ENCODE results near the gene TMTC1.

The TMTC1 gene

DNA sequence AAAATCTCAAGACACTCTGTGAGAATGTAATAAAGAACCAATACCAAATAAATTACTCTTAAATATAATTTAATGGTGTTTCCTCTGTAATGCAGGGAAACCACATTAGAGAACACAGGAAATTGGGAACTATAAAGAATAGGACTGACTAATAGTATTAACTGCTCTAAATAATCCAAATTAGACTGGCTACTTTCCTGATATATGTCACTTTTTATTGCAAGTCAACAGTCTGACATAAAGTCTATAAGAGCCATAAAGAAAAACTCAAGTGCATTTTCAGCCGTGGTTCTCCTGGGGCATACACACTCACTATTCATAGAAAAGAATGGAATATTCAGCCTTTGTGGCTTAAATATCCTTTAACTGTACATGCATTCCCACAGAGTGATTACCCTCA lies 161.5 kb downstream of the TMTC1 start:
- no peak overlapping the region for H3K4me3 ChIP-seq (ENCODE audit: low read length in 2 of 2)
- H3K36me3 ChIP-seq (ENCODE audit: control insufficient read depth in 2 of 2, insufficient read depth in 2 of 2, low read length in 2 of 2) = no peaks in the 10 kb centered on the region
- no peaks in the 10 kb centered on the region for H3K9me3 ChIP-seq (ENCODE audit: control insufficient read depth in 2 of 2, low read length in 2 of 2)
- H3K9ac ChIP-seq (ENCODE audit: low read length in 2 of 2) = no peak overlapping the region
- H3K4me1 ChIP-seq (ENCODE audit: control insufficient read depth, insufficient read depth, low read length) = peaks cover 14% of the 10 kb centered on the region
- no peak overlapping the region for H3K27ac ChIP-seq (ENCODE audit: low read length)
- H3K27me3 ChIP-seq (ENCODE audit: control insufficient read depth in 1 of 2, insufficient read depth in 2 of 2, low read length in 2 of 2) = no peaks in the 10 kb centered on the region

- Histone ChIP-seq H3K9ac (ENCODE audit: low read length in 2 of 2) (no peak overlapping the region), H3K4me3 (ENCODE audit: low read length in 2 of 2) (no peak overlapping the region), H3K4me1 (ENCODE audit: control insufficient read depth, insufficient read depth, low read length) (peaks cover 7% of the 10 kb centered on the region), H3K36me3 (ENCODE audit: control insufficient read depth in 2 of 2, insufficient read depth in 2 of 2, low read length in 2 of 2) (no peaks in the 10 kb centered on the region), H3K27me3 (ENCODE audit: control insufficient read depth in 1 of 2, insufficient read depth in 2 of 2, low read length in 2 of 2) (no peaks in the 10 kb centered on the region), H3K9me3 (ENCODE audit: control insufficient read depth in 2 of 2, low read length in 2 of 2) (no peaks in the 10 kb centered on the region), H3K27ac (ENCODE audit: low read length) (no peak overlapping the region)
These were observed 163.7 kb downstream of the TMTC1 start for GRCh38 chr12:29620030-29620429.

GRCh38 chr12:29617407-29617803 lies 166.3 kb downstream of the TMTC1 start:
- Histone ChIP-seq H3K27me3 (ENCODE audit: control insufficient read depth in 1 of 2, insufficient read depth in 2 of 2, low read length in 2 of 2) (no peaks in the 10 kb centered on the region), H3K4me3 (ENCODE audit: low read length in 2 of 2) (no peak overlapping the region), H3K4me1 (ENCODE audit: control insufficient read depth, insufficient read depth, low read length) (no peaks in the 10 kb centered on the region), H3K36me3 (ENCODE audit: control insufficient read depth in 2 of 2, insufficient read depth in 2 of 2, low read length in 2 of 2) (peaks cover 0 to 2% of the 10 kb centered on the region in 2 donors), H3K27ac (ENCODE audit: low read length) (no peak overlapping the region), H3K9ac (ENCODE audit: low read length in 2 of 2) (no peak overlapping the region), H3K9me3 (ENCODE audit: control insufficient read depth in 2 of 2, low read length in 2 of 2) (no peaks in the 10 kb centered on the region)

- Histone ChIP-seq H3K27me3 (ENCODE audit: control insufficient read depth in 1 of 2, insufficient read depth in 2 of 2, low read length in 2 of 2) (no peaks in the 10 kb centered on the region), H3K9ac (ENCODE audit: low read length in 2 of 2) (no peak overlapping the region), H3K4me1 (ENCODE audit: control insufficient read depth, insufficient read depth, low read length) (peaks cover 4% of the 10 kb centered on the region), H3K27ac (ENCODE audit: low read length) (no peak overlapping the region), H3K9me3 (ENCODE audit: control insufficient read depth in 2 of 2, low read length in 2 of 2) (no peaks in the 10 kb centered on the region), H3K36me3 (ENCODE audit: control insufficient read depth in 2 of 2, insufficient read depth in 2 of 2, low read length in 2 of 2) (peaks cover 0 to 2% of the 10 kb centered on the region in 2 donors), H3K4me3 (ENCODE audit: low read length in 2 of 2) (no peak overlapping the region)
These were observed 166.9 kb downstream of the TMTC1 start for GRCh38 chr12:29616664-29617406.

- Histone ChIP-seq H3K4me3 (ENCODE audit: low read length in 2 of 2) (no peak overlapping the region), H3K9ac (ENCODE audit: low read length in 2 of 2) (no peak overlapping the region), H3K36me3 (ENCODE audit: control insufficient read depth in 2 of 2, insufficient read depth in 2 of 2, low read length in 2 of 2) (peaks cover 0 to 2% of the 10 kb centered on the region in 2 donors), H3K27ac (ENCODE audit: low read length) (no peak overlapping the region), H3K4me1 (ENCODE audit: control insufficient read depth, insufficient read depth, low read length) (peaks cover 23% of the 10 kb centered on the region), H3K9me3 (ENCODE audit: control insufficient read depth in 2 of 2, low read length in 2 of 2) (no peaks in the 10 kb centered on the region), H3K27me3 (ENCODE audit: control insufficient read depth in 1 of 2, insufficient read depth in 2 of 2, low read length in 2 of 2) (no peaks in the 10 kb centered on the region)
These were observed 168.9 kb downstream of the TMTC1 start for GRCh38 chr12:29614694-29615325.

DNA sequence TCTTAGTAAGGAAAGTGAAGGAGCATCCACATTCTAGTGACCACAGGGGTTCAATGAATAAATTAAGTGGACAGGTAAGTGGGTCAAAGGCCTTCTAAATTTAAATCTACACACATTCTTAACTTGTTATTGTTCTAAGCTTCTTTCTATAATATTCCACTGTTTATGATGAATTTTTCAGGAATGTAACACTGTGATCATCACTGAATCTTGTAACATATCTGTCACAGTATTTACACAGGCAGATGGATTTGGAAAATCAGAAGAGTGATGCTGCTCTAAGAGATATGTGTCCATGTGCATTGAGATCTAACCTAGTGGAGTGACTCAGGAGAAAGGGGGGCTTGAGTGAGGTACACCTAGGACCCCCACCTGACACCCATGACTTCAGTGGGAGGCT lies 170.8 kb downstream of the TMTC1 start:
- Histone ChIP-seq H3K9me3 (ENCODE audit: control insufficient read depth in 2 of 2, low read length in 2 of 2) (no peaks in the 10 kb centered on the region), H3K9ac (ENCODE audit: low read length in 2 of 2) (no peak overlapping the region), H3K27ac (ENCODE audit: low read length) (no peak overlapping the region), H3K4me3 (ENCODE audit: low read length in 2 of 2) (no peak overlapping the region), H3K4me1 (ENCODE audit: control insufficient read depth, insufficient read depth, low read length) (peaks cover 26% of the 10 kb centered on the region), H3K36me3 (ENCODE audit: control insufficient read depth in 2 of 2, insufficient read depth in 2 of 2, low read length in 2 of 2) (peaks cover 0 to 2% of the 10 kb centered on the region in 2 donors), H3K27me3 (ENCODE audit: control insufficient read depth in 1 of 2, insufficient read depth in 2 of 2, low read length in 2 of 2) (no peaks in the 10 kb centered on the region)

GRCh38 chr12:29611906-29612305 lies 171.8 kb downstream of the TMTC1 start:
- Histone ChIP-seq H3K36me3 (ENCODE audit: control insufficient read depth in 2 of 2, insufficient read depth in 2 of 2, low read length in 2 of 2) (peaks cover 0 to 2% of the 10 kb centered on the region in 2 donors), H3K4me3 (ENCODE audit: low read length in 2 of 2) (no peak overlapping the region), H3K9ac (ENCODE audit: low read length in 2 of 2) (no peak overlapping the region), H3K9me3 (ENCODE audit: control insufficient read depth in 2 of 2, low read length in 2 of 2) (no peaks in the 10 kb centered on the region), H3K27me3 (ENCODE audit: control insufficient read depth in 1 of 2, insufficient read depth in 2 of 2, low read length in 2 of 2) (no peaks in the 10 kb centered on the region), H3K4me1 (ENCODE audit: control insufficient read depth, insufficient read depth, low read length) (peaks cover 26% of the 10 kb centered on the region), H3K27ac (ENCODE audit: low read length) (peak overlapping the region; percentile 11)

DNA sequence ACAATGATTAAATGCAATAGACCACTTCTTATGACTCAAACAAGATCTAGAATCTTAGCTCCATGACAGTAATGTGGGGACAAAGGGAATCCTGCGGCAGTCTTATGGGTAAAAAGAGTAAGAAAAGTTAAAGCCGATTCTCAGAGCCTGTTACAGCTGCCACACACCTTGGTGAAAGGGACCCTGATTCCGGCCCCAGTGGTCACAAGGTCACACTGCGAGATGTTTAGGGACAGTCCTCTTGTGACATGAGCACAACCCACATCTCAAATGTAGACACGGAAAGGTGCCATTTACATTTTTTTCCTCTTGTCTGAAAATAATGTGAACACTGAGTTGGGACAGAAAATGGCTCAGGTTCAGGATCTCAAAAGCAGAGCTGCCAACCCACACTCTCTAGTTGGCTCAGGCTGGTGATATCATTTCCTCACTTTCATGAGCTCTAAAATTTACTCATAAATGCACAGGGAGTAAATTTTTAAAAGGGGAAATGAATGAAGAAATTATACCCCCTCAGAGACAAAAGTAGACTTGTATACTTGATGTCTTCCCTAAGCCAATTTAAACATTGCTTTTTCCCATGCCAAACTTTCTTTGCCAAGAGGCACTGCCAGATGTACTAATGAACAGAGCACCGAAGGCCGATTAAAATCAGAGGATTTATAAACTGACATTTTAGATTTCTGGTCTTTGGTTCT lies 173.1 kb downstream of the TMTC1 start:
- Histone ChIP-seq H3K9me3 (ENCODE audit: control insufficient read depth in 2 of 2, low read length in 2 of 2) (no peaks in the 10 kb centered on the region), H3K27me3 (ENCODE audit: control insufficient read depth in 1 of 2, insufficient read depth in 2 of 2, low read length in 2 of 2) (no peaks in the 10 kb centered on the region), H3K4me1 (ENCODE audit: control insufficient read depth, insufficient read depth, low read length) (peaks cover 26% of the 10 kb centered on the region), H3K36me3 (ENCODE audit: control insufficient read depth in 2 of 2, insufficient read depth in 2 of 2, low read length in 2 of 2) (peaks cover 0 to 2% of the 10 kb centered on the region in 2 donors), H3K9ac (ENCODE audit: low read length in 2 of 2) (no peak overlapping the region), H3K27ac (ENCODE audit: low read length) (no peak overlapping the region), H3K4me3 (ENCODE audit: low read length in 2 of 2) (no peak overlapping the region)

DNA sequence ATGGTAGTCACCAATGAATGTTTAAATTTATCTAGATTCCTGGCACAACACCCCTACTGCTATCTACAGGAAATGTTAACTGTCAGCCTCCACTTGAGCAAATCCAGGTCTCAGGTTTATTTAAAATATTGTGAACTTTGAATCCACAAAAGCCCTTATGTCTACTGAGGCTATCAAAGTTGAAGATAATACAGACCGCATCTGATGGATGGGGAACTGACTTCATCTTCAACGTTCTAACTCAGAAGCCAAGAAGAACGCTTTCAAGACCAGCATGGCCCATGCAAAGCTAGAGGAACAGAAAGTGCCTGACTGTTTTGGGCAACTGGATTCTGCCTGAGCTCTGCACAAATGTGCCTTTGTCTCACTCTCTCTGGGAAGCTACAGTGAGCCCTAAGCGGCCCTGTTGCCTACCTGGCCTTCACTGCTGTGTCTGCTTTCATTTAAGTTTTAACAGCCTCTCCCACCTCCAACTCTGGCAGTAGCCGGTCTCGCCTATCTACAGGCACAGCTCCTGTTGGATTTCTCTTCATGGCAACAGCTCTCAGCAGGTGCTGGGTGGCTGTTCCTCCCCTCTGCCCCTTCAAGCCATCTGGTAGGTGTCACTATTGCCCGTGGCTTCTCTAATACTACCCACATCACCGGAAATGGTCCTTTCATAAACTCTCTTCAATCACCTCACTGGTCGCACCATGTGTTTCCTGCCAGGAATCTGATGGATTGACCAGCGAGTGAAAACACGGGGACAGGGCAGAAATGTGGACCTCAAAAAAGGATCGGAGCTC lies 174.1 kb downstream of the TMTC1 start:
- H3K9ac ChIP-seq (ENCODE audit: low read length in 2 of 2) = no peak overlapping the region
- H3K4me3 ChIP-seq (ENCODE audit: low read length in 2 of 2) = no peak overlapping the region
- H3K4me1 ChIP-seq (ENCODE audit: control insufficient read depth, insufficient read depth, low read length) = peaks cover 26% of the 10 kb centered on the region
- peaks cover 0 to 2% of the 10 kb centered on the region in 2 donors for H3K36me3 ChIP-seq (ENCODE audit: control insufficient read depth in 2 of 2, insufficient read depth in 2 of 2, low read length in 2 of 2)
- no peak overlapping the region for H3K27ac ChIP-seq (ENCODE audit: low read length)
- H3K27me3 ChIP-seq (ENCODE audit: control insufficient read depth in 1 of 2, insufficient read depth in 2 of 2, low read length in 2 of 2) = no peaks in the 10 kb centered on the region
- no peaks in the 10 kb centered on the region for H3K9me3 ChIP-seq (ENCODE audit: control insufficient read depth in 2 of 2, low read length in 2 of 2)

DNA sequence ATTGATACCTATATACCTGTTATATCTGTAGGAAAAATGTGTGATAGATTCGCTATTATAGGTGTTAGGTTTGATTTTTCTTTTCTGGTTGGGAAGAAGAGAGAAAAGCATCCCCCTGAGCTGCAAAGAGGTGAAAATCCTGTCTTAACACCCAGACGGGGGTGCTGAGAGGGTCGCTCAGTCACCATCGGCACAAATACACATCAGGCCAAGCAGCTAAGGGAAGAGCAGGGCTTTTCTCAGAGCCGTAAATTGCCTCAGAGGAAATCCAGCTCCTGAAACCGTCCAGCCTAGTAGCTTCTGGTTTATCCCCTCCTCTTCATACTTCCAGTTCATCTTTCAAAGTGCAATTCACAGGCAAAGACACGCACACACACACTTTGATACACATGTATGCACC lies 175.2 kb downstream of the TMTC1 start:
- H3K4me1 ChIP-seq (ENCODE audit: control insufficient read depth, insufficient read depth, low read length) = peaks cover 26% of the 10 kb centered on the region
- no peak overlapping the region for H3K27ac ChIP-seq (ENCODE audit: low read length)
- H3K4me3 ChIP-seq (ENCODE audit: low read length in 2 of 2) = no peak overlapping the region
- no peaks in the 10 kb centered on the region for H3K27me3 ChIP-seq (ENCODE audit: control insufficient read depth in 1 of 2, insufficient read depth in 2 of 2, low read length in 2 of 2)
- no peaks in the 10 kb centered on the region for H3K9me3 ChIP-seq (ENCODE audit: control insufficient read depth in 2 of 2, low read length in 2 of 2)
- H3K9ac ChIP-seq (ENCODE audit: low read length in 2 of 2) = no peak overlapping the region
- H3K36me3 ChIP-seq (ENCODE audit: control insufficient read depth in 2 of 2, insufficient read depth in 2 of 2, low read length in 2 of 2) = peaks cover 3 to 5% of the 10 kb centered on the region in 2 donors
